GM18498 (cell line): ENCODE results near the gene FOLR2.

Source experiments
- ATAC-seq: cut with Tn5 transposase; IDR thresholded peaks from one replicate; pipeline ENCODE4 v1.9.1; 2021; ENCODE audit warnings: mild to moderate bottlenecking, moderate library complexity; ENCODE audit not compliant: unreplicated experiment

Gene FOLR2

GRCh38 chr11:72229336-72229924, 12.8 kb downstream of the FOLR2 start:
- ATAC-seq: no peak

DNA sequence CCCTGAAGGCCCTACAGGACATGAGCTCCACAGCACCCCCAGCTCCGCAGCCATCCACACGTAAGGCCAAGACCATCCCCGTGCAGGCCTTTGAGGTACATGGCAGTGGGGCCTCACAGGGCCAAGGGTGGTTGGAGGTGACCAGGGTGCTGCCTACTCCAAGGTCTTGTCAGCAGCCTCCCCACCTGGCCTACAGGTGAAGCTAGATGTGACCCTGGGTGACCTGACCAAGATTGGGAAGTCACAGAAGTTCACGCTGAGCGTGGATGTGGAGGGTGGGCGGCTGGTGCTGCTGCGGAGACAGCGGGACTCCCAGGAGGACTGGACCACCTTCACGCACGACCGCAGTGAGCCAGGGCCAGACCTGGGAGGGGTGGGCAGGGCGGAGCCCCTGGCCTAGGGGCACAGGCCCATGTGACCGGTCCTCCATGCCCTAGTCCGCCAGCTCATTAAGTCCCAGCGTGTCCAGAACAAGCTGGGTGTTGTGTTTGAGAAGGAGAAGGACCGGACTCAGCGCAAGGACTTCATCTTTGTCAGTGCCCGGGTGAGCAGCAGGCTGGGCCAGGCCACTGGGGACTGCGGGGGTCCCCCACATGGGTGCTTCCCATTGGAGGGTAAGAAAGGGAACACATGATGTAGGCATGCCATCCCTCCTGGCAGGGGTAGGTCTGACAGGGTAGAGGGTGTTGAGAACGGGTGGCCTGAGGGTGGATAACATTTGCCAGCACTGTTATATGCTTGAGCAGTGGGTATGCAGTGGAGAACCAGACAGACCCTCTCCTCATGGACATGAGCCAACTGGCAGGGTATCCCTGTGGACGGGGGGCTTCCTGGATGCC, 13.6 kb downstream of the FOLR2 start:
- no peak for ATAC-seq

DNA sequence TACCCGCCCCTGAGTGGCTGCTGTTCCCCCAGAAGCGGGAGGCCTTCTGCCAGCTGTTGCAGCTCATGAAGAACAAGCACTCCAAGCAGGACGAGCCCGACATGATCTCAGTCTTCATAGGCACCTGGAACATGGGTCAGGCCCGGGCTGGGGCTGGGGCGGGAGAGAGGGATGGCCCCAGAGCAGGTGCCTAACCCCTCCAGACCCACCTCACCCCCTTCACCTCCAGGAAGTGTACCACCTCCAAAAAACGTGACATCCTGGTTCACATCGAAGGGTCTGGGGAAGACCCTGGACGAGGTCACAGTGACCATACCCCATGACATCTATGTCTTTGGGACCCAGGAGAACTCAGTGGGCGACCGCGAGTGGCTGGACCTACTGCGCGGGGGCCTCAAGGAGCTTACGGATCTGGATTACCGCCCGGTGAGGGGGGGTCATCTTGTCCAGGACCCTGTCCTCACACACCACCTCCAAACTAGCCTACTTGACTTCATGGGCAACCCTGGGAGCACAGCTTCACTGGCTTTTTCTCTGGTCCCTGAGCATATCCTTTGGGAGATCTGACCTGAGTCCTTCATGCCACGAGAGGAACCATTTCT, 14.3 kb downstream of the FOLR2 start:
- ATAC-seq: no peak

DNA sequence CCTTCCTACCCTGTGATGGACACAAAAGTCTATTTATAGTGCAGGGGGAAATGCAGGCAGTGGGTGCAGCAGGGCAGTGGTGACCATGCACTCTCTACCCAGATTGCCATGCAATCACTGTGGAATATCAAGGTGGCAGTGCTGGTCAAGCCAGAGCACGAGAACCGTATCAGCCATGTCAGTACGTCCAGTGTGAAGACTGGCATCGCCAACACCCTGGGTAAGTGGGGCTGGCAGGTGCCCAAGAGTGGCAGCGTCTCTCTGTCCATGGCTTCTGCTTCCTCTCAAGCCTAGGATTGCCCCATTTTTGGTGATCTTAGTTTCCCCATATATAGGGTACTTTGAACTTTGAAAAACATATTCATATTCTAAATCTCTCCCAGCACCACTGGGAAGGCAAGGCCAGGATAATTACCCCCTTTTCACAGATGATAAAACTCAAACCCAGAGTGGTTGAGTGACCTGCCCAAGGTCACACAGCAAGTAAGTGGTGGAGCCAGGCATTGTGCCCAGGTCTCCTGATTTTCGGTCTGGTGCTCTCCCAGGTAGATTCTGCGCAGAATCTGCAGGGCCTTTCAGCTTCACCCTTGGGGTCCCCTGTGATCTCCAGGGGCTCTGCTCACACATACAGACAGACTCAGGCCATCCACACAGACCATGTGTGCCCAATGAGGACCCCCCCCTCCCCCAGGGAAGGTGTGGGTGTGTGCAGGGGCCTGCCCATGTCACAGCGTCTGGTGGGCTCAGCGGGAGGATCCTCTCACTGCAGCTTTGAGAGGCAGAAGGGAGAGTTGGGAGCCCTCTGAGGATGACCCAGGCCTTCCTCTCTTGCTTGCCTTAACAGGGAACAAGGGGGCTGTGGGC, 15.0 kb downstream of the FOLR2 start:
- no peak for ATAC-seq

DNA sequence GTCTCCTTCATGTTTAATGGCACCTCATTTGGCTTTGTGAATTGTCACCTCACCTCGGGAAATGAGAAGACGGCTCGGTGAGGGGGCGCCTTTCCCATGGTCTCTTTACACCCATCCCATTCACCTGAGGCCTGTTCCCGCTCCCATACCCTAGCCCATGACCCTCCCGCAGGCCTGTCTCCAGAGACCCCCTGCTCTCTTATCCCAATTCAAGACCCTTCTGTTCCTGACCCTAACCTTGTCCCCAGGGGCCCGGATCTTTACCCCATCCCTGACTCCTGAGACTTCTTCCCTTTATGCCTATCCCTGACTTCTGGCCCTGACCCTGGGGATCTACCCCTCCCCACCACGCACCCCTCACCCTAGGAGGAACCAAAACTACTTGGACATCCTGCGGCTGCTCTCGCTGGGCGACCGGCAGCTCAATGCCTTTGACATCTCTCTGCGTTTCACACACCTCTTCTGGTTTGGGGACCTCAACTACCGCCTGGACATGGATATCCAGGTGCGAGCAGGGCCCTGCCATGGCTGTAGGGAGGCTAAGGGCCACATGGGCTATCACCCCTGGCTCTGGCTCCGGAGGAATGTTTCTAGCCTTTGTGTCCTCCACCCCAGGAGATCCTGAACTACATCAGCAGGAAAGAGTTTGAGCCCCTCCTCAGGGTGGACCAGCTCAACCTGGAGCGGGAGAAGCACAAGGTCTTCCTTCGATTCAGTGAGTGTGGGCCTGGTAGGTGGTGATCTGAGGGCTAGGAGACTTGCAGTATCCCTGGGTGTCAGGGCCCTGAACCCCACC, 15.9 kb downstream of the FOLR2 start:
- ATAC-seq: no peak

GRCh38 chr11:72233056-72233772, 16.6 kb downstream of the FOLR2 start:
- no peak for ATAC-seq

GRCh38 chr11:72233773-72234513, 17.3 kb downstream of the FOLR2 start:
- ATAC-seq: no peak

GRCh38 chr11:72234514-72234830, 17.9 kb downstream of the FOLR2 start:
- ATAC-seq: no peak

- no peak for ATAC-seq
Observed at GRCh38 chr11:72234920-72235319, 18.3 kb downstream of the FOLR2 start.

GRCh38 chr11:72235351-72236057, 18.9 kb downstream of the FOLR2 start:
- ATAC-seq: no peak

GRCh38 chr11:72236083-72236697, 19.6 kb downstream of the FOLR2 start:
- ATAC-seq: no peak

GRCh38 chr11:72236774-72237111, 20.1 kb downstream of the FOLR2 start:
- ATAC-seq: no peak

GRCh38 chr11:72237112-72237931, 20.7 kb downstream of the FOLR2 start:
- ATAC-seq: no peak

- ATAC-seq: no peak
Observed at GRCh38 chr11:72238040-72238450, 21.5 kb downstream of the FOLR2 start.

GRCh38 chr11:72238492-72239312, 22.1 kb downstream of the FOLR2 start:
- no peak for ATAC-seq

- no peak for ATAC-seq
Observed at GRCh38 chr11:72239313-72239848, 22.8 kb downstream of the FOLR2 start.
